ENCODE data around the gene SNRPD3.
A peak's percentile ranks its signal among the peaks of the same experiment; 100 is the strongest.
"Not testable (repeated sequence)": the region's sequence is repeated elsewhere in the genome, so short reads cannot be mapped to it uniquely, and the experiment has no call there.

SNRPD3 gene

DNA sequence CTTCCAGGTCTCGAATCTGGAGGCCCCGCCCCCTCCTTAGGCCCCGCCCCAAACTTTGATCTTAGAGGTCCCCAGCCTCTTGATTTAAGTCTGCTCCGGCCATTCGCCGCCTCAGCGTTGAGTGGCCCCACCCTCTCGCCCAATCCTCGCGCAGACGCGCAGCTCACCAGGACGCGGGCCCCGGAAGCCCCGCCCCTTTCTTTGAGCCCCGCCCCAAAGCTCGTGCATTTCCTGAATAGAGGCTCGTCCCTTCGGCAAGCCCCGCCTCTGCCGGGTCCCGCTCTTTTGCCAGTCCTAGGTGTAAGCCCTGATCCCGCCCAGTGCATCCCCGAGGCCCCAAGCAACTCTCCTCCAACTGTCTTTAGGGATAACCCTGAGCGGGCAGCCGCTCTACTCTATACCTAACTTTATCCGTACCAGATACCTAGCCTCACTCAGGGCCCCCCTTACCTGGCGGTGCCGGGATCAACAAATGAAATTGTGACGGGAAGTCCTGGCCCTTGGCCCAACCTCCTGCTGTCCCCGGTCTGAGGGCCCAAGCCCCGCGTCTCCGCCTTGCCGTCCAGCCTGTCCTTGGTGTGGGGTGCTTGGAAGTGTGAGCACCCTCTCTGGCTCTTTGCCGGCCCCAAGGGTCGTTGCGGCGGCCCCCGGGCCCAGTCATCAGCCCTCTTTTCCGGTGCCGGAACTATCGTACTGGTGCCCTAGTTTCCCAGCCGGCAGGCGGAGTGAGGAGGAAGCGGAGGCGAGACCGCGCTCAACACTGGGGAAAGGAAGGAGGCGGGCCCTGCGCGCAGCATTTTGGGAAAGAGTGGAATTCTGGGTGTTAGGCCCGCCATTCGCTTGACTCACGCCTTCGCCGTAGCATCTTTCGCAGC is at the start of gene SNRPD3:
TSS of gene SNRPD3 (plus strand) at position 835 of the 875 bp plus-strand sequence. CDS start 1,676 bp downstream, outside the sequence.
- DNase-seq (ENCODE audit: low spot score) = peak; percentile 100

DNA sequence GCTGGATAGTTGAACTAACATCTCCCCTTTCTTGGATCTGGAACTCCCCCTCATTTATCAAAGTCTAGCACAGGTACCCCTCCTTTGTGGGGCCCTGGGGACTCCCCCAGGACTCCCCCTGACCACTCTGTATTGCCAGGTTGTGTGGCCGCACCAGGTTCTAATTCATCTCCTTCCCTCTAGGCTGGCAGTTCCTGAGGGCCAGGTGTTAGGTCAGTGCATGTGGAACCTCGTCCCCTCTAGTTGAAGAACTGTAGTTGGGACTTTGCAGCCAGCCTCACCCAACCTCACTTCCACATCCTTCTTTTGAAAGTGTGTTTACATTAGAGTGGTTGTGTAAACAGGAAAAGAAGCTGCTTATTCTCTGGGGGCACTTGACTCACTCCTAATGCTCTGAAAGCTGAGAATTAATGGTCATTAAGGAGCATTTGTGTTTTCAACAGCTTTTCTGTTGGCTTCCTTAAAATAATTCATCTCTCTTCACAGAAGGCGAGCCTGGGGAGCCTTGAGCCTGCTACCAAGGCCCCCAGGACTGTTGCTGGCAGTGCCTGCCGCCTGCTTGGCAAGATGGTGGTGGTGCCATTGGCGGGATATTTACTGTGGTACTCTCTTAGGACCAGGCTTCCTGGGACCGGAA is 48.9 kb upstream of the SNRPD3 start:
- no peak for DNase-seq (ENCODE audit: low spot score)

DNA sequence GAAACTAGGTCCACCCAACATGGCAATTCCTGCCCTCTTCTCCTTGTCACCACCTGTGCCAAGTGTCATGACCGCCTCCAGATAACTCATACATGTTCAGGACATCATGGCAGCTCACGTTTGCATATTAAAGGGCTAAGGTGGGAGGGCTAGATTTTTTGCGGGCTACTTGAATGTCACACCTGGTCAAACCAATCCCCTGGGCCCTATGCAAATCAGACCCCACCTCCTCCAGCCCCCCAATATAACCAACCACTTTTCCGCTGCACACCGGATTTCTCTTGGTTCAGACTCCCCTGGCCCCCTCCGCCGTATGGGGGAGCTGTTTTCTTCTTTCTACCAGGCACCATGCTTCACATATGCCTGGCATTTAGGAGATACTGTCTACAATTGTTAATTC is 48.1 kb upstream of the SNRPD3 start:
- DNase-seq (ENCODE audit: low spot score) = no peak

DNA sequence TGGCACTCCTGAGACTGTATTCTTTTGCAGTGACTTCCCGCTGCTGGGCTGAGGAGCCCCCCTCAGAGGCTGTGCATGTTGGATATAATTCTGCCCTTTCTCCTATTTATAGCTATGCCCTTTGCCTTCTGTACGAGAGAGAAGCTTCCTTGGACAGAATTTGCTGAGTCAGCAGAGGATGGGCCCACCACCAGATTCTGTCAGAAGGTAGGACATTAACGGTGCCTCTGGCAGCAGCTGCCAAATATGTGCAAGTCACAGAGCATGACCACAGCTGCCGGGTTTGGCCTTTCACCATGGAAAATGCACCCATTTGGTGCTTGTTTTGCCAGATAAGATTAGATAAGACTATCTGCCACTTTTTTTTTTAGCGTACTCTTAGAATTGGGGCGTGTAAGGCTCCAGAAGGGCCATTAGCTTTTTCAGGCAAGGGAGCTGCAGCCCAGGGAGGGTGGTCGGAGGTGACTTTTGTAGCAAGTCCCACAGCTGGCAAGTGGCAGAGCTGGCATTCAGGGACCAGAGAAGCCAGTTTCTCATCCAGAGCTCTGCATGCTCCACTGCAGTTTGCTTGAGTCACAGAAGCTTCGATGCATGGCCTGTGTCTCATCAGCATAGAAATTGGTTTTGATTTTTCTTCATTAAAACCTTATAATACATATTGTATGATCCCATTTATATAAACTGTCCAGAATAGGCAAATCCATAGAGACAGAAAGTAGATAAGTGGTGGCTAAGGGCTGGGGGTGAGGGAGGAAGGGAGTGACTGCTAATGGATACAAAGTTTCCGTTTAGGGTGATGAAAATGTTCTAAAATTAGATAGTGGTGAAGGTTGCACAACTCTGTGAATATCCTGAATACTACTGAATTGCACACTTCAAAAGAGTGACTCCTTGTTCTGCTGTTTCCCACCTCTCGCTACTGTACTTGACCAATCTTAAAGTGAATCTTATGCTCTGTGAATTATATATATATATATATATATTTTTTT is 44.9 kb upstream of the SNRPD3 start:
- no peak for DNase-seq (ENCODE audit: low spot score)

DNA sequence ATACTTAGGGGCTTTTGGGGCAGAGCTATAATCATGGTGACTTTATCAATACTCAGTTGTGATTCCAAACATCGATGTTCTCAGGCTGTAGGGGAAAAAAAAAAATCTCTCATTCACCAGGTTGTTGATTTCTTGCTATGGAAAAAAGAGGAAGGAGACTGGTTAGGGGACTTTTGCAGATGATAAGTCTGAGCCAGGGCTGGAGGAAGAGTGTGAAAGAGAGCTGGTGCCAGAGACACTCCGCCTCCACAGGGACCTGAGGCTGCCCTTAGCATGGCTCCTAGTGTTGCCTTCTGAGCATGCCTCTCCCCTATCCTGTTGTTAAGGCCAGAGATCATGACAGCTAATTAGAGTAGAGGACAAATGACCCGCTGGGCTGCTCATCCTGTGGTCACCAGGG is 43.8 kb upstream of the SNRPD3 start:
- no peak for DNase-seq (ENCODE audit: low spot score)

DNA sequence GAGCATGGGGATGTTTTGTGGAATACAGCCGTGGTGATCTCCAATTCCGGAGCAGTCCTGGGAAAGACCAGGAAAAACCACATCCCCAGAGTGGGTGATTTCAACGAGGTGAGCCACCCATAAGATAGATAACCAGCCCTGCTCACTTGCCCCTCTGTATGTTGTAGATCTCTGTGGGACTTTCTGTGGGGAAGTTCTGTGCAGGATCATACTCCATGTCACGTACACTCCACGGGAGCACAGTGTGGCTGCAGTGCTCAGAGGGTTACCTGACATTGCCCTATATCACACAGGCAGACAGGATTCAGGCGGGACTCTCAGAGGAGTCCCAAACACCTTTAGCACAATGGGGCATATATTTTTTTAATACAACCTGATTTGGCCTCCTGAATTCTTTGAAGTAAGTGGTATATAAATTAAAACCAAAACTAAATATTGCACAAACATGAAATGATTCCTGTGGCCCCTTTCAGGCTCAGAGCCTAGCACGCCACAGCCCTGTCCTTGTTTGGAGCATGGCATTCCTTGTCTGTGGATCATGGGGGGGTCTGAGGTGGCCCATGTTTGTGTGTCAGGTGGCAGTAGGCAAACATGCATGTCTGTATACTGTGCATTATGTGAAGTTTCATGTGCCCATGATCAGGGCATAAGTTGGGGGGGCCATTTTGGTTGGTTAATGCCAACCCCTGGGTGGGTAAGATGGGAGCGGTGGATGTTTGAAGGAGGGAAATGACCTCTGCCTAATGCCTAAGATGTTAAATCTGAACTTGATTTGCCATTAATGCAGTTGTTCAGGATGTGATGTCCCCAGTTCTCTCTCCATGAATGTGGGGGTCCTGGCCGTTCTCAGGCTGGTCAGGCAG is 42.2 kb upstream of the SNRPD3 start:
- DNase-seq (ENCODE audit: low spot score) = no peak

DNA sequence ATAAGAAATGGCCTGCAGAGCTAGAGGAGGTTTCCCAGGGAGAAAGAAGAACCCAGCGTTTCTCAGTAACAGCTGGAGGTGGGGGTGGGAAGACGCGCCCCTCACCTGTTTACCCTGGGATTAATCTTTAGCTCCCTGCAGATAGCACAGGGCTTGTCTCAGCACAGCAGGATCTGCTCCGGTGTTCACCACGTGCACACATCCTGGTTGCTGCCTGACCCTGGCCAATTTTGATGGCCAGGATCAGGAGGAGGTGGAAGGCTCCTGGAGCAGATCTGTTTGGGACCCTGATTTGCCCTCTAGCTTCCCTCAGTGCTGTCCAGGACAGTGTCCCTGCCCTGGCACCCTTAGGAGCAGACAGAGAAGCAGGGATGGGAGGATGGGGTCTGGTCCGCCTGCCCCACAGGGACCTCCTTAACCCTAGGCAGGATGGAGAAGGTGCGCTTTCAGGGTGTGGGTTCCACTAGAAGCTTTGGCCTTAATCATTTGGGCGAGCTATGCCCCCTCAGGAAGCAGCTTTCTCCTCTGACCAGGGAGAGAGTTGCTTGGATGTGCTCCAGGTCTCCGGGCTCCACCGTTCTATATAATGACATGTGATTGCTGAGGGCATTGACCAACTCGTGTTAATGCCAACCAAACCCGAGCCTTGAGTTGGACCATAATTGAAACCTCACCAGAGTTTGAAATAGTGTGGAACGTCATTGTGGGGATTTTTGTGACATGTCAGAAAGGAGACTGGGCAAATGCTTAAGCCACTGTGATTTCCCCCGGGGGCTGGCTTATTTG is 41.4 kb upstream of the SNRPD3 start:
- DNase-seq (ENCODE audit: low spot score) = no peak

DNA sequence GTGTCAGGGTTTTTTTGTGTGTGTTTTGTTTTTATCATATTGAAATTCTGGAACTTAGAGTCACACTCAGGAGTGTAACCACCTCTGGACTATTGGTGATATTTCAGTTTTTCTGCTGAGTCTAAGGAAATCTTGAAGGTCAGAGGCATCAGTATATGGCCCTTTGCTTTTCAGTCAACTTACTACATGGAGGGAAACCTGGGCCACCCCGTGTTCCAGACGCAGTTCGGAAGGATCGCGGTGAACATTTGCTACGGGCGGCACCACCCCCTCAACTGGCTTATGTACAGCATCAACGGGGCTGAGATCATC is 40.8 kb upstream of the SNRPD3 start:
- no peak for DNase-seq (ENCODE audit: low spot score)

DNA sequence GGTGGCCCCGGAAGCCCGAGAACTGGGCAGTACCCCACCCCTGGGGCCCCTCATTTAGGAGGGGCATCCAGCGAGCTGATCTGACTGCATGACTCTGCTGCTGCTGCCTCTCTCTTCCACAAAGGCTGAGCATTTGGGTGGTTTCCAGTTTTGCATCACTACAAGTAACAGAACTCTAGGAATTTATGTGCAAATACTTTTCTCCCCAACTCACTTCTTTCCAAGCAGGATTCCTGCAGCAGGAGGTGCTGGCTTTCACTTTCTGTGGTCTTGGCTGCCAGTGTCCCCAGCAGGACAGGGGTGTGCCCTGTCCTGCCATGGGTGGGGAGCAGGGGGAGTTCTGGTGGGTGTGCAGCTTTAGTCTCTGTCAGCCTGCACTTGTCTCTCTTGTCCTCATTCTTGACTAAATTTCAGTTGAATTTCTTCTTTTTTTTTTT is 39.5 kb upstream of the SNRPD3 start:
- no peak for DNase-seq (ENCODE audit: low spot score)

DNA sequence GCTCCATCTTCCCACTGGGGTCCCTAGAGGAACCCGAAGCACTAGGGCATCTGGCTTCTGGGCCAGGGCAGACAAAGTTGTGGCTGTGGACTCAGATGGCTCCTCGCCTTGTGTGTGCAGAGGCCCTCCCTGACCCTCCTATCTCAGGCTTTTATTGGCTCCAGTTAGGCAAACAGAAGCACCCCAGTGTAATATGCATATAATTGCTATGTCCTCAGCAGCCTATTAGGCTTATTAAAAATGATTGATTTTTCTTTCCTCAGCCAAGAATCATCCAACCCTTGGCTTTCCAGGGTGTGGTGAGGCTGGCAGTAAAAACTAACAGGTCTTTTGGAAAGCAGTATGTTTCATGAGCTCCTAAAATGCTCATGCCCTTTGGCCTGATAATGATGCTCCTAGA is 38.4 kb upstream of the SNRPD3 start:
- DNase-seq (ENCODE audit: low spot score) = no peak

DNA sequence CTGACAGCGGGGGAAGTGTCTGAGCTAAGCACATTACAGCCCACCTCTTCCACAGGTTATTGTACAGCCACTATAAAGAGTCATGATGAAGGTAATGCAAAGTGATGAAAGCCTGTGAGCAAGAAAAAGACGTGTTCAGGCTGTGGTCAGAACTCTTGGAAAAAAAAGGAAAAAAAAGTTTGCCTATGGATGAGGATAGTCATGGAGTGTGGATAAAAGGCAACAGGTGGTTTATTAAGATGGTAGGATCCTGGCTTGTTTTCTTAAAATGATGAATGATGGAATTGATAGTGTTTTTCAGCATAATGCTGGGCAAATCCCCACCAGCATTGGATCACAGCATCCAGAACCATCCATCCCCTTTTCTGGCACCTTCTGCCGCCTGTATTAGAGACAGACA is 37.6 kb upstream of the SNRPD3 start:
- DNase-seq (ENCODE audit: low spot score) = no peak

DNA sequence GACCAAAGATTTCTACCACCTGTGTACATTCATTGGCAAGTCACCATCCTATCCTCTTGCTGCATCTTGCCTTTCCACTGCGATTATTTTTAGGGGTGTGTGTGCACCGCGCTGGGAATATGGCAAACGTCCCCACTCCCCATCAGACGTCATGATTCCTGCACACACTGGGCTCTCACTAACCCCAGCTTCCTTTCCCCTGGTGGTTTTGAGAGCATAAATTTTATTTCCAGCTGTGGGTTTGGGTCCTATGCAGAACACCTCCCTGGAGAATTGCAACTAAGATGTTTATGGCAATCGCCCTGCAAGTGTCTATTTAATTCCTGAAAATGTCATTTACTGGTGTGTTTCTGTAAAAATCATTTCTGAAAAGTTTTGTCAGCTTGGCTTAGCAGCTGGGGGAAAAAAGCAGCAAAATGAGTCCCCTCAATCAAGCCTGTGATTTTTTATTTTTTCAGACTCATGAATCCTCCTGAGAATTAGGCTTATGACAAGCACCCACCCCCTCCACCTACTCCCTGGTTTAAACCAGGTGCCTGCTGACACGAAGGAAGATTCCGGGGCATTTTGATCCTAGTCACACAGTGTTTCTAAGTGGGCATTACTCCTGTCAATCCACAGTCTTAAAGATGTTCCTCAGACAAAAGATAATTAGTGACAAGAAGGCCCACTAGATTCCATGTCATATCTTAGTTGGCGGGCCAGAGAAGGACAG is 36.9 kb upstream of the SNRPD3 start:
- DNase-seq (ENCODE audit: low spot score) = no peak

DNA sequence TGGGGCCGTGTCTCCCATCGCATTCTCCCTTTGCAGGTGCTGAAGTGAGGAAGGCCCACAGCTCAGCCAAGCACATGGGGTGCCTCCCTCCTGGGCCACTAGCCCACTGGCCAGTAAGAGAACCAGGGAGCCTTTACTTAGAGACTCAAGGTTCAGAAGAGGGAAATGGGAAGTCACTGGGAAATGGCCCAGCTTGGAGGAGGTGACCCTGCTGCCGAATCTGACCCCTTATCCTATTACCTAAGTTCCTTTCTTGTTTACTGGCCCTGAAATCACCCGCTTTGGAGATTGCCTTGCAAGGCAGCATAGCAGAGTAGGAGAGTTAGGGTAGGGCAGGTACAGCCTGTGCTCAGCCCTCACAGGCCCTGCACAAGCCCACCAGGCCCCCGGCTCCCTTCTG is 36.3 kb upstream of the SNRPD3 start:
- no peak for DNase-seq (ENCODE audit: low spot score)

DNA sequence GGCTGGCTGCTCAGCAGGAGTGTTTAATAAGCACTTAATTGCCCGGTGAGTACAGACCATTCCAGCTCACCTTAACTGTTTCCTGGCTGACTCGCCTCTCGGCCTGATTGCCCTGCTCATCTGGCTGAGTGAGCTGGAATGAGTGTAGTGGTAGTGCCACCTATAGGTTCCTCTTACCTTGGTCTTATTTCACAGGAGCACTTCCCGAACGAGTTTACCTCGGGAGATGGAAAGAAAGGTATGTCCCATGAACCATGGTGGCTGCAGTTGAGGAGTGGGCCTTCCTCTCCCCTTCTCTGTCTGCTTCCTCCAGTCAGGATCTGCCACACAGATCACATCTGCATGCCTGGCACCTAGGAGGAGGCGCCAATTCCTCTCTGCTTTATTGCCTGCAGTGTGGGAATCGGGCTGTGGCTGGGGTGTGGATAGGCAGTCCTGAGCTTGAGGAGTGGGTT is 34.0 kb upstream of the SNRPD3 start:
- peak; percentile 34 for DNase-seq (ENCODE audit: low spot score)

DNA sequence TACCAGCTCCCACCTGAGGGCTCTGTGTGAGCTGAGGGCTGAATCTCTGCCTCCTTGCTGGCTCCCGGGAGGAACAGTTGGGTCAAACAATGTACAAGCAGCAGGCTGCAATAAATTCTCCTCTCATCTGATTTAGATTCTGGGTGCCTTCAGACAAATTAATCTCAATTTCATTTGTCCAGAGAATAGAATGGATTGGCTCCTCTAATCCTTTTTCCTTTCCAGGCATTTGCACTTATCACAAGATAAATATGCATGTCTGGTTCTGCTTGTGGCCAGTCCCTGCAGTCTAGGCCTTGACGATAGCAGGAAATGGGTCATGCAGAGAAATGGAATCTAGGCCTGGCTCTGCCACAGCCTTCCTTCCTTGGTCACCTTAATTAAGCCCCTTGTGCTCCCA is 31.9 kb upstream of the SNRPD3 start:
- DNase-seq (ENCODE audit: low spot score) = no peak

DNA sequence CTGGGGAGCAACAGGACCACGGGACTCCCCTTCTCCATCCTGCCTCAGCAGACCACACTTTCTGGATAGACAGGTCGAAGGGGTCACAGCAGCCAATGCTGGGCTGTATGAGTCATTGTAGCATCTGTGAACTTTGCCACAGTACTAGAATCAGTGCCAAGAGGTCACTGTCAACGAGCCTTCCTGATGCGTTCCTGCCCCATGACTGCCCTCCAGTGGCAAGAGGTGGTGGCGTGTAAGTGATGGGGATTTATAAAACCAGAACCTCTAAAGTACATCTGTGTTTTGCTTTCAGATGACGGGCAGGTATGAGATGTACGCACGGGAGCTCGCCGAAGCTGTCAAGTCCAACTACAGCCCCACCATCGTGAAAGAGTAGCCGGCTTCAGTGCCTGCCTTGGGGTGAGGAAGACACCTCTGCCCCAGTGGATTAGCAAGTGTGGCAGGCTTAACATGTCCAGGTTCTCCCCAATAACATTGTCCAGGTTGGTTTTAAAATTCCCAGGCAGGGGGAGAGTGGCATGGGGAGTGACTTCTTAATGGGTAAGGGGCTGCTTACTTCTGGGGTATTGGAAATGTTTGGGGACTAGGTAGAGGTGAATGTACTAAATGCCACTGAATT is 30.3 kb upstream of the SNRPD3 start:
- peak; percentile 80 for DNase-seq (ENCODE audit: low spot score)

DNA sequence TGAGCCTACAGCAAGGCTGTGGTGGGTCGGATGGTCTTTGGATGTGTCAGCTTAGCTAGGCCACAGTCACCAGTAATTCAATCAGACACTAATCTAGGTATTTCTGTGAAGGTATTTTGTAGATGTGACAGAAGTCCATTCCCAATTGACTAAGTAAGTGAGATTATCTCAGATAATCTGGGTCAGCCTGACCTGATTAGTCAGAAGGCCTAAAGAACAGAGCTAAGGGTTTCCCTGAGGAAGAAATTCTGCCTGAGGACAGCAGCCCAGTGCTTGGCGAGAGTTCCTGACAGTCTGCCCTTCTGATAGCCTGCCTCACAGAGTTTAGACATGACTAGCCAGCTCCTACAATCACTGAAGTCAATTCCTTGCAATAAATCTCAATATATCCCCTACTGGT is 29.6 kb upstream of the SNRPD3 start:
- DNase-seq (ENCODE audit: low spot score) = no peak

DNA sequence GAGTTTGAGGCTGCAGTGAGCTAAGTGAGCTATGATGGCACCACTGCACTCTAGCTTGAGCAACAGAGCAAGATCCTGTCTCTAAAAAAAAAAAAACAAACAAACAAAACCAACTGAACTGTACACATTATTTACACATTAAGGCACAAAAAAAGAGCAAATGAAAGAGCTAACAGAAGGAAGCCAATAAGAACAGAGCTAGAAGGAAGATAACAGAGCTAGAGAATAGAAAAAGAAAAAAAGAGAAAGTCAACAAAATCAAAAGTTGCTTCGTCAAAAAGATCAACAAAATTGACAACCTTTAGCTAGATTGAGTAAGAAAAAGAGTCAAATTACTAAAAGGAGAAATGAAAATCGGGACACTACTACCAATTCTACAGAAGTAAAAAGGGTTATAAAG is 25.9 kb upstream of the SNRPD3 start:
- DNase-seq (ENCODE audit: low spot score) = no peak

DNA sequence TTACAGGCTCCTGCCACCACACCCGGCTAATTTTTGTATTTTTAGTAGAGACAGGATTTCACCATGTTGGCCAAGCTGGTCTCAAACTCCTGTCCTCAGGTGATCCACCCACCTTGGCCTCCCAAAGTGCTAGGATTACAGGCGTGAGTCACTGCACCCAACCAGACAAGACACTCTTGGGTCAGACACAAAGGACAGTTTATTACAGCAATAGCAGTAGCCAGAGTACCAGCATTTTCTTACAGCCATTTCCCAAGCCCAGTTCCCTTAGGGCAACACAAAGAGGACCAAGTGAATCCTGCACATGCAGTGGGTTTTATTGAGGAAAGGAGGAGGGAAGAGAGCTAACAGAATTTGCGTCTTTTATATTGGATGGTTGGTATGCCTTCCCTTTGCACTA is 24.8 kb upstream of the SNRPD3 start:
- DNase-seq (ENCODE audit: low spot score) = not testable (repeated sequence)

DNA sequence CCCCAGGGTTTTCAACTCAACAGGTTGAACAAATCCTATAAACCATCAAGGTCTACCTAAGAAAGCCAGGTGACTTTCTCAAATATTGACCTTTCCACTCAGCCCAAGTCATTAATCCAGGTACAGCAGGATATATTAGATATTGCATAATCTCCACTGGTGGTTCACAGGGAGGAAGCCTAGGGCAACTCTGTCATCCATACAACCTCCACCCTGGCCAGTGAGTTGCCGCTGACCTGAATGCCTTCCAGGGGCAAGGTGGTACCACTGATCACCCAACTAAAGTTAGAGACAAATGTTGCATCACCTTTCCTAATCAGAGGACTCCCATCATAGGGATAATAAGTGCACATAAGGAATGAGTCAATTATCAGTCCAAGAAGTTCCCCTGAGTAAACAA is 23.7 kb upstream of the SNRPD3 start:
- DNase-seq (ENCODE audit: low spot score) = no peak

All from CD4-positive, alpha-beta T cell treated with Interleukin-15 for 4 hours (primary cell).